Epidermal melanocyte (primary cell): ENCODE results near the gene PPFIA3.
"Not testable (repeated sequence)": the region's sequence is repeated elsewhere in the genome, so short reads cannot be mapped to it uniquely, and the experiment has no call there.

Experiments
- DNase-seq: peaks from one replicate; pipeline ENCODE4 v3.0.0; 2011; ENCODE audit warnings: low spot score; ENCODE audit not compliant: insufficient read length

PPFIA3 gene

DNA sequence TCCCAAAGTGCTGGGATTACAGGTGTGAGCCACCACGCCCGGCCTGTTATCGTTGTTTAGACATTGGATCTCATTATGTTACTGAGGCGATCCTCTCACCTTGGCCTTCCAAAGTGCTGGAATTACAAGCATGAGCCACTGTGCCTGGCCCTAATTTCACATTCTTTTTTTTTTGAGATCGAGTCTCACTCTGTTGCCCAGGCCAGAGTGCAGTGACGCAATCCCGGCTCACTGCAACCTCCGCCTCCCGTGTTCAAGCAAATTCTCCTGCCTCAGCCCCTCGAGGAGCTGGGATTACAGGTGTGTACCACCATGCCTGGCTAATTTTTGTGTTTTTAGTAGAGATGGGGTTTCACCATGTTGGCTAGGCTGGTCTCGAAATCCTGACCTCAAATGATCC lies 3.9 kb downstream of the PPFIA3 start:
- not testable (repeated sequence) for DNase-seq

DNA sequence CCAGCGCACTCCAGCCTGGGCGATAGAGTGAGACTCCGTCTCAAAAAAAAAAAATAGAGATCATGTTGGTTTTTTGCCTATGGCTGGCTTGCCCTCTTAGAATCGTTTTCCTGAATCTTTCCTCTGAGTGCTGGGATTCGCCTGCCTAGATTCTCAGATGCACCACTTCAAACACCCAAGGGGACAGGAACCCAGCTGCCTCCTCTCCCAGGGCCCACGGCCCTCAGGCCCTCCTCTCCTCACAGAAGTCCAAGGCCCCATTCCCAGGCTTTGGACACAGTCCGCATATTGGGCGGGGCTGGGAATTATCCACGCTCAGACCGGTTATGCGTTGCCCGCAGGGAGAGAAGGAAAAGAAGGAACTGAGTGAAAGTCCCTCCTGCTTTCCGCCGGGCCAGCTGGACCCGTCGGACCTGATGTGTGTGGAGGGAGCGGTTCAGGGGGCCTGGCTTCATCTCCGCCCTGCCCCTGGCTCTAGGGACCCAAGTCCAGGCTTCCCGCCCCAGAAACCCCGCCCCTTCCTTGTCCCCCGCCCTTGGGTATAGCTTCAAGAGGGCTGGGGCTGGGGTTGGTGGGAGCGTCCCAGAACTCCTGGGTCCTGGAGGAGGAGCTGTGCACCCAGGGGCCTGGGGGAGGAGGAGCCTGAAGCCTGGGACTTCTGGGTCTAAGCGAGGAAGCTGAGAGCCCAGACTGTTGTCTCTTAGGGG lies 5.8 kb downstream of the PPFIA3 start:
- DNase-seq = no peak

DNA sequence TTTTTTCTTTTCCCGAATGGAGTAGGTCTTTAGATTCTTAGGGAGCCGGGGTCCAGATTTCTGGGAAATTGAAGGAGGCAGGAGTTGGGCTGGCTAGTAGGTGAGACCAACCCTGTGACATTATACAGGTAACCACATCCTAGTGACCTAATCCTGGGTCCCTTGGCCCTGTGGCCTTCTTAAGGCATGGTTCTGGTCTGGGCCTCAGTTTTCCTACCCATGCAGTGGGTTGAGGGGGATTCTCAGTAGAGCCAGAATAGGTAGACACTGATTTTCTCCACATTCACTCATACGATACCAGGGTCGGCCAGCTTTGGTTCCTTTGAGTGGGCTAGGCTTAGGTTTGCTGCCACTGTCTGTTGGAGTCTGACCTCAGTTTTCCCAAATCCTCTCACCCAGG lies 7.2 kb downstream of the PPFIA3 start:
- no peak for DNase-seq

DNA sequence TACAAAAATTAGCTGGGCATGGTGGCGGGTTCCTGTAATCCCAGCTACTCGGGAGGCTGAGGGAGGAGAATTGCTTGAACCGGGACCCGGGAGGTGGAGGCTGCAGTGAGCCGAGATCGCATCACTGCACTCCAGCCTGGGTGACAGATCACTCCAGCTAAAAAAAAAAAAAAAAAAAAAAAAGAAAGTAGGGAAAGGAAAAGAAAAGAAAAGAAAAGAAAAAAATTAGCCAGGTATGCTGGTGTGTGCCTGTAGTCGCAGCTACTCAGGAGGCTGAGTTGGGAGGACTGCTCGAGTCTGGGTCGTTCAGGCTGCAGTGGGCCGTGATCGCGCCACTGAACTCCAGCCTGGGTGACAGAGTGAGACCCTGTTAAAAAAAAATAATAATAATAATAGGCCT lies 7.9 kb downstream of the PPFIA3 start:
- not testable (repeated sequence) for DNase-seq

DNA sequence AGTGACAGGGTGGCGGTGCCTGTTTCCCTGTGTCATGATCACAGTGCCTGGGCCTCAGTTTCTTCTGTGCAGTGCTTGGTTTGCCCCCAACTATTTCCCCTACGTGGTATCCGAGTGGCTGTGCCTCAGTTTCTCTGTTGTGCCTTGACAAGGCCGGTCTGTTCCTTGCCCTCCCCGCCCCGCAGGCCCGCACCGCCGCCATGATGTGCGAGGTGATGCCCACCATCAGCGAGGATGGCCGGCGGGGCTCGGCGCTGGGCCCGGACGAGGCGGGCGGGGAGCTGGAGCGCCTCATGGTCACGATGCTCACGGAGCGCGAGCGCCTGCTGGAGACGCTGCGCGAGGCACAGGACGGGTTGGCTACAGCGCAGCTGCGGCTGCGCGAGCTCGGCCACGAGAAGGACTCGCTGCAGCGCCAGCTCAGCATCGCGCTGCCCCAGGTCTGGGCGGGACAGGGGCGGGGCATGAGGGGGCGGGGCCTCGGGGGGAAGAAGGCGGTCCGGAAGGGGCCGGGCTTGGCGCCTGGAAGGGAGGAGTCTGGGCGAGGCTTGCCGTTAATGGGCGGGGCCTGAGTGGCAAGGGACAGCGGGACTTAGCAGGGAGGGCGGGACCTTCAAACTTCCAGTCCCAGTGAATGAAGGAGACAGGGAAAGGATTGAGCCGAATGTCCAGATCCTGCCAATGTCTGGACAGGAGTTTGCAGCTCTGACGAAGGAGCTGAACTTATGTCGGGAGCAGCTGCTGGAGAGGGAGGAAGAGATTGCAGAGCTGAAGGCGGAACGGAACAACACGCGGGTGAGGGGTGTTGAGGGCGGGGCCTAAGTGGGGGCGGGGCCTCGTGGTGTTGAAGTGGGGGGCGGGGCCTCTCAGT lies 8.6 kb downstream of the PPFIA3 start:
- DNase-seq = peak; percentile 99

DNA sequence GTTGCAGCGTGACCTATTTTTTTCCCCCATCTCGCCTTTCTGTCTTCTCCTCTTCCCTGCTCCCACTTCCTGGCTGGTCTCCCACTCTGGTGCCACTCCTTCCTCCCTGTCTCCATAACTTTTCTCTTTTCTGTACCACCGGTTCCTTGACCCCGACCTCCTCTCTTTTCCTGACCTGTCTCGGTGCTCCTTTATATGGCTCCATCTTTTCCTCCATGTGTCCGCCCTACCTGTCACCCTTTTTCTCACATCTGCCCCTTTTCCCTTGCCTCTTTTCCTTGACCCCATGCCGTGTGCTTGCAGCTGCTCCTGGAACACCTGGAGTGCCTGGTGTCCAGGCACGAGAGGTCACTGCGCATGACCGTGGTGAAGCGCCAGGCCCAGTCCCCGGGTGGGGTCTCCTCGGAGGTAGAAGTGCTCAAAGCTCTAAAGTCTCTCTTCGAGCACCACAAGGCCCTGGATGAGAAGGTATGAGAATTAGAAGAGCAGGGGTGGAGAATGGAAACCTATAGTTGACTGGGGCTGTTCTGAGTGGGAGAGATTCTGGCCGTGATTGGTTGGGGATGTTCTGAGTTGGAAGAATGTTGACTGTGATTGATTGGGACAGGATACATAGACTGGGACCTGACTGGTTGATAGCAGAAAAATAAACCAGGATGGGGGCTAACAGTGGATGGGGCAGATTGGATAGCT lies 9.3 kb downstream of the PPFIA3 start:
- no peak for DNase-seq

DNA sequence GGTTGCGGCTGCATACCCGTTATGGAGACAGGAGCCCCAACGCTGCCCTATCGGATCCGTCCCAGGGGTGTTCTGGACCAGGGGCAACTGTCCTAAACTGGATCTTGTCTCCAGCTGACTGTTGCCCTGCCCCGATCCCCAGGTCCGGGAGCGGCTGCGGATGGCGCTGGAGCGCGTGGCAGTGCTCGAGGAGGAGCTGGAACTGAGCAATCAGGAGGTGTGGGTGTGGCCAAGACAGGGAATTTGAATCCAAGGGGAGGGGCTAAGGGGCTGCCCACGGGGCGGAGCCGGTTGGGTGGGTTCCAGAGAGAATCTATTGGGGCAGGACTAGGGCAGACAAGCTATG lies 9.9 kb downstream of the PPFIA3 start:
- DNase-seq = no peak

DNA sequence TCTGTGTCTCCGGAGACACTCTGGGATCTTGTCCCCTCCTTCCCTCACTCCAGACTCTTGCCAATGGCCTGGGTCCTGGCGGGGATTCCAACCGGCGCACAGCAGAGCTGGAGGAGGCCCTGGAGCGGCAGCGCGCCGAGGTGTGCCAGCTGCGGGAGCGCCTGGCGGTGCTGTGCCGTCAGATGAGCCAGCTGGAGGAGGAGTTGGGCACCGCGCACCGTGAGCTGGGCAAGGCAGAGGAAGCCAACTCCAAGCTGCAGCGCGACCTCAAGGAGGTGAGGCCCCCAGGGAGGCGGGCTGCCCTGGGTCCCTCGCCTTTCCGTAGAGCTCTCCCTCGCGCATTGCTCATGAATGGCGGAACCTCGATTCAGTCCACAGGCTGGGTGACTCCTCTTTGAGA lies 11.0 kb downstream of the PPFIA3 start:
- no peak for DNase-seq

DNA sequence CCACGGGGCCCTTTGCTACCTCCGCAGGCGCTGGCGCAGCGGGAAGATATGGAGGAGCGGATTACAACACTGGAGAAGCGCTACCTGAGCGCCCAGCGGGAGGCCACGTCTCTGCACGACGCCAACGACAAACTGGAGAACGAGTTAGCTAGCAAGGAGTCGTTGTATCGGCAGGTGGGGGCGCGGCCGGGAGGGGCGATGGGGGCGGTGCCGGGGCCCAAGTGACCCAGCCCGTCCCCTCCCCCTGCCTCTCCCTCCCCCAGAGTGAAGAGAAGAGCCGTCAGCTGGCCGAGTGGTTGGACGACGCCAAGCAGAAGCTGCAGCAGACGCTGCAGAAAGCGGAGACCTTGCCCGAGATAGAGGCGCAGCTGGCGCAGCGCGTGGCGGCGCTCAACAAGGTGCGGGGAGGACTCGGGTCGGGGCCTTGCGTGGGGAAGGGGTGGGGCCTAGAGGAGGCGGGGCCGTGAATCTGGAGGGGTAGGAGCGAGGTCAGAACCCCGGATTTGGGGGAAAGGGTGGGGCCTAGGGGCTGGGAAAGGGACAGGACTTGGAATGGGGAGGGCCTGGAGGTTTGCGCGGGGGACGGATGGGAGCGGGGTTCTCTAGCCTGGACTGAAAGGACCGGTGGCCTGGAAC lies 13.7 kb downstream of the PPFIA3 start:
- no peak for DNase-seq

DNA sequence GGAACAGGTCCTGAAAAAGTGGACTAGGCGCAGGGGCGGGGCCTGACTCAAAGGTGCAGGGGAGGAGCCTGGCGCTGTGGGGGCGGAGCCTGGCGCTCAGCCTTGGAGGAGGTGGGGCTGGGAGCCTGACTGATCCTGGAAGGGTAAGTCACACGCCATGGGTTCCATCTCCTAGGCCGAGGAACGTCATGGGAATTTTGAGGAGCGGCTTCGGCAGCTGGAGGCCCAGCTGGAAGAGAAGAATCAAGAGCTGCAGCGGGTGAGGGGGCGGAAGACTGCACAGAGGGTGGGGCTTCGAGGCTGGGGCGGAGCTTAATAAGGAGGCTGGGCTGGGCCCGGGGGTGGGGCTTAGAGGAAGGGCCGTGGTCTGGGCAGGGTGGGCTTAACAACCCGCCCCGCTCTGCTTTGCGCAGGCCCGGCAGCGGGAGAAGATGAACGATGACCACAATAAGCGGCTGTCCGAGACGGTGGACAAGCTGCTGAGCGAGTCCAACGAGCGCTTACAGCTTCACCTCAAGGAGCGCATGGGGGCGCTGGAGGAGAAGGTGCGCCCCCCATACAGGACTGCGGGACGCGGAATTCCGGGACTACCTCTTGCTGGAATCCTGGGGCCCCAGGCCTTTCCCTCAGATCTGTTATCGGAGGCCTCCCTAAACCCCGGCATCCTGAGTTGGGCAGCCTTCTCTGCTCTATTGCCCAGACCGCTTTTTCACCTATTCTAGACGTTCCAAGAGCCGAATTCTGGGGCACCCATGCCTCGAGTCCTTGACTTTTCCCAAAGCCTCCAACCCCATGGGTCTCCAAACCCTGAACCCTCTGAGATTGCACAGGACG lies 14.5 kb downstream of the PPFIA3 start:
- no peak for DNase-seq

DNA sequence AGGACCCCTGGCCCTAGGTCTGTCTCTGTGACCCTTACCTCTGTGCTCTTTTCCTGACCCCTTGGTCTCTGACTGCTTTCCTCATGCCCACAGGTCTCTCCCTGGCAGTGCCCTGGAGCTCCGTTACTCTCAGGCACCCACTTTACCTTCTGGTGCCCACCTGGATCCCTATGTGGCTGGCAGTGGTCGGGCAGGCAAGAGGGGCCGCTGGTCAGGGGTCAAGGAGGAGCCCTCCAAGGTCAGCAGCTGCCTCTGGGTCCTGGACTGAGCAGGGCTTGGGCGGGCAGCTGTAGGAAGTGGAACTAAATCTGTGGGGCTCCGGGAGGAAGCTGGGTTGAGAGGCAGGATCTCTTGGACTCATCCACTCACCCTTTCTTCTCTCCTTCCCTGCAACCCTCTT lies 16.3 kb downstream of the PPFIA3 start:
- DNase-seq = no peak

DNA sequence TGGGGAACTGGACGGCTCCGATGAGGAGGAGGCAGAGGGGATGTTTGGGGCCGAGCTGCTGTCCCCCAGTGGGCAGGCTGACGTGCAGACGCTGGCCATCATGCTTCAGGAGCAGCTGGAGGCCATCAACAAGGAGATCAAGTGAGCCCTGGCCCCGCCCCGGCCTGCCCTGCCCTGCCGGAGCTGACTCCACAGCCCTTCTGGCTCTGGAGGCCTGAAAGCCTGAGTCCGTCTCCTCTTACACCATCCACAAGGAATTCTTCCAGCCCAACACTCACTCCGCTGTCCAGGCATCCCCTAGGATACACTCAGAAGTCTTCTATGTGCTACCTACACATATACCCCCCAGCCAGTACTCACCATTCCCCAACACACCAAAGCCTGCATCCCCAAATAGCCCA lies 17.4 kb downstream of the PPFIA3 start:
- DNase-seq = no peak

DNA sequence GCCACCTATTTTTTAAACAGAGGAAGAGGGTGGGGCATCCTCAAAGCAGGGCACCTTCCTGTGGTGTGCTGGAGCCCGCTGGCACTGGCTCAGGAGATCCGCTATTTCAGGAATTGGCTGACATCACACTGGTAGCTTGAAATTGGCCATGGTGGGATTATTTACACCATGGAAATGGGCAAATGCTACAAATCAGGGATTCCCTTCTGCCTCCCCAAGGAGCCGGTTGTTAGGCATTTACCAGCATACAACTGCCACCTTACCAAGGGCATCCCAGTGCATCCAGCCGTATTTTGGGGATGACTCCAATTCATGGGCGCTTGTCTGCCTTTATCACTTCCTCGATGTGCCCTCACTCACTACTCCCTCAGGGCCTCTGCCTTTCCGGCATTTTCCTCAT lies 21.6 kb downstream of the PPFIA3 start:
- no peak for DNase-seq

DNA sequence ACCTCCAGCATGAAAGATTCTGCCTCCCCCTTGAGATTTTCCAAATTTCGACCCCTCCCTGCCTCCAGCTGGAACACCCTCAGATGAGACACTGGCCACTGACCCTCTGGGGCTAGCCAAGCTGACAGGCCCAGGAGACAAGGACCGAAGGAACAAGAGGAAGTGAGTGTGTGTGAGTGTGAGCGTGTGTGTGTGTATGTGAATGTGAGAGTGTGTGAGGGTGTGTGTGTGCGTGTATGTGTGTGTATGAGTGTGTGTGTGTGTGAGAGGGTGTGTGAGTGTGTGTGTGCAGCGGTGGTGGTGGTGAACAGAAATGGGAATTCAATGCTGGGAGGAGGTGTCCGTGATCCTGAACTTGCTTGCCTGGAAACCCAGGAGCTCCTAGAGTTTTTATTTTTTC lies 22.0 kb downstream of the PPFIA3 start:
- no peak for DNase-seq

DNA sequence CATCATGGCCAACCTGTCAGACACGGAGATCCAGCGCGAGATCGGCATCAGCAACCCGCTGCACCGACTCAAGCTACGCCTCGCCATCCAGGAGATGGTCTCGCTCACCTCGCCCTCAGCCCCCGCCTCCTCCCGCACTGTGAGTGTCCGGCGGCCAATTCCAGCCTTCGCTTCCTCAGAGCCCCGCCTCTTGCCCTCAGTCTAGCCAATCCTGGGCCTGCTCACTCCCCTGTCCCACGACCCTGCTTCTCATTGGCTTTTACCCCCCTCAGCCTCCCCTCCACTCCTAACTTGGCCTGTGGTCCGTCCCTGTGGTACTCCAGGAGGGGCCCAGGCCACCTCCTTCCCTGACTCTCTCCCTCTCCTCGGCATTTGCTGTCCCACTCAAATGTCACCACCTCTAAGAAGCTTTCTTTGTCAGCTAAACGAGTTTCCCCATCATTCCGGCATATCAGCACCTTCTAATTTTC lies 23.6 kb downstream of the PPFIA3 start:
- DNase-seq = peak; percentile 98

DNA sequence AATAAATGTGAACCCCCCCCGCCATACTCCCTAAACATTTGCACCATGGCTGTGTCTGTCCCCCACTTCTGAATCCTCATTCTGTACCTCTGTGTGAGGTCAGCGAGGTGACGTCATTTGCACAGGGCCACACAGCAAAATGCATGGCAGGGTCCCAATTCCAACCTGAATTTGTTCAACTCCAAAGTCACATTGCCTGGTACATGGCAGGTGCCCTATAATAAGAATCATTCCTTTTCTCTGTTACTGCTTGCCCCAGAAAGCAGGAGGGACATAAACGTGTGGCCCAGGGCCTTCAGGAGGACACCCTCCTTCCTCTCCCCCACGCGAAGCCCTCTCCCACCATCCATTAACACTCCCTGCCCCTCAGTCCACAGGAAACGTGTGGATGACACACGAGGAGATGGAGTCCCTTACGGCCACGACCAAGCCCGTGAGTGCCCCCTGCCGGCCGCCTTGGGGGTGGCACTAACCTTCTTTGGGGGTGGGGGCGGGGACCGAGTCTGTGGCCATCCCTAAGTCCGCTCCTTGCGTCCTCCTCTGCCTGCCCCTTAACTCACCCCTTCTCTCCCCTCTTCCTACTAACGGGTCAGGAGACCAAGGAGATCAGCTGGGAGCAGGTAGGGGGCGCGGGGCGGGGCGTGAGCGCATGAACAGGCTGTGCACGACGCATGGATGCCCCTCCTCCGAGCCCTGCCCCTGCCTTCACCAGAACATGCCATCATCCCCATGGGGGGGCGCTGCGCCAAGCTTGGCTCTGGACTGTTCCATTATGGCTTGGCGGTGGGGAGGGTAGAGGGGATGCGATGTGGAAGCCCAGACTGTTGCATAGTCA lies 26.4 kb downstream of the PPFIA3 start:
- peak; percentile 78 for DNase-seq

DNA sequence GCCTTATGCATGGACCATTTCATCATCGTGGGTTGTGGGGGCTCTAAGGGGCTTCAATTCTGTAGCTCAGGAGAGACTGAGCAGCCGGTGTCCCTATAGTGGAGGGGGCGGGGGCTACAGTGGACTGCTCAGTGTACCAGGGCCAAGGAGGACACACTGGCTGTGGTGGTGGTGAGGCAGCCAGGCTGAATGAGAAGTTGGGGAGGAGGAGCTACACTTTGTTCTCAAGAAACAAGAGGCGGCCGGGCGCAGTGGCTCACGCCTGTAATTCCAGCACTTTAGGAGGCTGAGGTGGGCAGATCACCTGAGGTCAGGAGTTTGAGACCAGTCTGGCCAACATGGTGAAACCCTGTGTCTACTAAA lies 27.0 kb downstream of the PPFIA3 start:
- DNase-seq = not testable (repeated sequence)

DNA sequence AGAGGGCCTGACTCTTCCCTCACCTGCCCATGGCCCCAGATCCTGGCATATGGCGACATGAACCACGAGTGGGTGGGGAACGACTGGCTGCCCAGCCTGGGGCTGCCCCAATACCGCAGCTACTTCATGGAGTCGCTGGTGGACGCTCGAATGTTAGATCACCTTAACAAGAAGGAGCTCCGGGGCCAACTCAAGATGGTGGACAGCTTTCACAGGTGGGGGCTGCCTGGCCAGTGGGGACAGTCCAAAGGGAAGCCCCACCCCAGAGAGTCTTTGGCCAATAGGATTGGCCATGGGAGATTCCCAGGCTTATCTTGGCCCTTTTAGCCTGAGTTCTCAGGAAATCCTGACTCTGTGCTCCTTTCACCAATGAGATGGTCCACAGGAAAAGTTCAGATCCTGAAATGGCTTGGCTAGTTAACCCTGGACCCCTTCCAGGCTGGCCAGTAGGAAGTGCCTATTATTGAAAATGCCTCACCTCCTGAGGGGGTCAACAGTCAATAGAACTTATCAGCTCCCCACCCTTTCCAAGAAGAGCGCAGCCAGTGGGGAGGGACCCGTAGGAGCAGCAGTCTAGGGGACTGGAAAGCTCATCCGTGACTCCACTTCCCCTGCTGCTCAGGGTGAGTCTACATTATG lies 28.8 kb downstream of the PPFIA3 start:
- DNase-seq = no peak
